Stimulated activated CD8-positive, alpha-beta memory T cell treated with anti-CD3 and anti-CD28 coated beads, Interleukin-4, amount 100 ng/mL, for 4 hours (primary cell): ENCODE results near the gene NHLRC3.
"Not testable (repeated sequence)": the region's sequence is repeated elsewhere in the genome, so short reads cannot be mapped to it uniquely, and the experiment has no call there.

Experiments
- DNase-seq, 2 donors: peaks; one replicate each; pipeline ENCODE4 v3.0.0-alpha.2; 2020; ENCODE audit warnings: low read depth in 2 of 2, low spot score in 1 of 2

NHLRC3 gene

DNA sequence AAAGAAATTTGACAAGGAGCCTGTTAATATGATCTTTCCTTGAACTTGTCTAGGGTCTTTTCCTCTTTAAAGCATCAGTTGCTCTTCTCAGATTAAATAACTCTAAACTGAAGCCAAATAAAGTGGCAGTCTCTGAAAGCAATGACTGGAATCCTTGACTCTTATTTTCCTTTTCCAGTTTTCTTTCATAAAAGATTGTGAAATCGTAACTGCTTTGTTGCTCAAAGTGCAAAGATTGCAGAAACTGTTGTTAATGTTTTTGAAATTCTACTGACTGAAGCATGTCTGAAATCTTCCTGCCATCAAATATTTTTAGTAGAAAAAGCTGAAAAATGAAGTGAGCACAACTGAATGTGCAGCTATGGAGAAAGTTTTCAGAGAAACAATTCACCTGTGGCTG, 1.9 kb downstream of the NHLRC3 start:
- DNase-seq: no peak

DNA sequence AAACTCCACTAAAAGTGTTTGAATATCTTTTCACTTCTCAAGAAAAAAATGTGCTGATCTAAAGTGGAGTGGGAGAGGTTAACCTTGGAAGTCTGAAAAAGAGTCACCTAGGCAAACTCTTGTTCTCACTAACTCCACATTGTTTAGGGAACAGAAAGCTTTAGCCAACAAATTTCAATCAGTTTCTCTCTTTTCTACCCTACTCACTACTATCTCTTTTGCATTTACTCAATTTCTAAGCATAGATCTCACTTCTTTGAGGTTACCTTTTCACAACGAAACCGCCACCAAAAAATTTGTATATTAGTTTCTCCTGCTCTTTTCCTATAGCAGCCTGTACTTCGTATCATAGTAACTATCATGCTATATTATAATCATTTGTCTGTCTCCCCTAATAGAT, 6.3 kb downstream of the NHLRC3 start:
- DNase-seq: no peak

DNA sequence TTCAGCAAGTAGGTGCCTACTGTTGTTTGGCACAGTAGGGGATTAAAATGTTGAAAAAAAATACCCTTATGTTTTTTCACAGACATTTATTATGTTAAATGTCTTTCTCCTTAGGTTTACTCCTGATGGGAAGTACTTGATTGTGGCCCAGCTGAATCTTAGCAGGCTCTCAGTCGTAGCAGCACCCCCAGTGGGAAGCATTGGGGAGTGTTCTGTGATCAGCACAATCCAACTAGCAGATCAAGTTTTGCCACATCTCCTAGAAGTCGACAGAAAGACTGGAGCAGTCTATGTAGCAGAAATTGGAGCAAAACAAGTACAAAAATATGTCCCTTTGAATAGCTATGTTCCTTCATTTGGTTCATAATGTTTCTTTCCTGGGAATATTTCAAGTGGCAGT, 9.3 kb downstream of the NHLRC3 start:
- DNase-seq: no peak

GRCh38 chr13:39048806-39049205, 10.6 kb downstream of the NHLRC3 start:
- DNase-seq: no peak

DNA sequence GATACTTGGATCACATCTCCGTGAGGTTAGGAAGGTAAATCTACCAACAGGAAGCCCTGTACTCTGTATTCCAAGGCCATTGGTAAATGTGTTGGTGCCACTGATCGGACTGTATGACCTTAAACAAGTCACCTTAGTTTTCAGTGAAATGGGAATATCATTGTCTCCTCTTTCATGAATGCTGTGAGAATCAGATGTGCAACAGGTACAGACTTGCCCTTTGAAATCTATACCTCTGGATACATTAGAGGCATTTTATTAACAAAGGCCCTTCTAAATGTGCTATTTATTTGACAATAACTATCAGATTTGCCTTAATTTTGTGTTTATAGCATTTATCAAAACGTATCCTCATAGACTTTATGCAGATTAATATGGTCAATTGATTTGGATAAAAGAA, 11.0 kb downstream of the NHLRC3 start:
- DNase-seq: no peak

DNA sequence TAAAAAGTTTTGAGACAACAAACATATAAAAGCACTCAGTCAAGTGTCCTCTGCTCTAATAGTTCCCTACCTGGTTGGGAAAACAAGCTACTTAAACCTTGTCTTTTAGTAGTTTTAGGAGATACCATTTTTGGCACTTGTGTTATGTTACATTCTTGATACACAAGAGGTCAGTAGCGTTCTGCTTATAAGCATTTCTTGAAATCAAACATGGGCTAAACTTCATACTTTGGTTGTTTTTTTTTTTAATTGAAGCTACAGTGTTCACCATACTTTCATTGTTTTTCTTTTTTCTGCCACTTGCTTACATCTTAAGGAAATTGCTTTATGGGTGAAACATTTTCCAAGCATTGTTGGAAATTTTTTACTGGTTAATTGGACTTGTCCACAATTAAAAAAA, 12.9 kb downstream of the NHLRC3 start:
- DNase-seq: no peak

DNA sequence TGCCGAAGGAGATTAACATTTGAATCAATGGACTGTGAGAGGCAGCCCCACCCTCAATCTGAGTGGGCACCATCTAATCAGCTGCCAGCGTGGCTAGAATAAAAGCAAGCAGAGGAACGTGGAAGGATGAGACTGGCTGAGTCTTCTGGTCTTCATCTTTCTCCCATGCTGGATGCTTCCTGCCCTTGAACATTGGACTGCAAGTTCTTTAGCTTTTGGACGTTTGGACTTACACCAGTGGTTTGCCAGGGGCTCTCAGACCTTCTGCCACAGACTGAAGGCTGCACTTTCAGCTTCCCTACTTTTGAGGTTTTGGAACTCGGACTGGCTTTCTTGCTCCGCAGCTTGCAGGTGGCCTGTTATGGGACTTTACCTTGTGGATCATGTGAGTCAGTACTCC, 14.7 kb downstream of the NHLRC3 start:
- no peak for DNase-seq

DNA sequence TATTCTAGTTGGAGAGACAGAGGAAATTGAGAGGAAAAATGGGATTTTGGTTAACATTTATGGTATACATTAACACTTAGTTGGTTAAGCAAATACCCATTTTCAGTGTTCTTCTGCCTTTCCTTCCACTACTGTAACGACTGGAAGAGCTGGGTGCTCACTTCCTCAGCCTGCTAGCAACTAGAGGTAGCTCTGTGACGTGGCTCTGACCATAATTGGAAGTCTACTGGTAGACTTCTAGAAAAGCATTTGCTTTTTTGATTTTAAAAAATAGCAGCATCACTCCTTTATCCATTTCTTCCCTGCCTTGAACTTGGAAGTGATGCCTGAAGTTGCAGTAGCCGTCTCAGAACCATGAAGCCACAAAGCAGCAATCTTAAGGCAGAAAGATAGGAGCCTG, 15.9 kb downstream of the NHLRC3 start:
- DNase-seq: no peak

DNA sequence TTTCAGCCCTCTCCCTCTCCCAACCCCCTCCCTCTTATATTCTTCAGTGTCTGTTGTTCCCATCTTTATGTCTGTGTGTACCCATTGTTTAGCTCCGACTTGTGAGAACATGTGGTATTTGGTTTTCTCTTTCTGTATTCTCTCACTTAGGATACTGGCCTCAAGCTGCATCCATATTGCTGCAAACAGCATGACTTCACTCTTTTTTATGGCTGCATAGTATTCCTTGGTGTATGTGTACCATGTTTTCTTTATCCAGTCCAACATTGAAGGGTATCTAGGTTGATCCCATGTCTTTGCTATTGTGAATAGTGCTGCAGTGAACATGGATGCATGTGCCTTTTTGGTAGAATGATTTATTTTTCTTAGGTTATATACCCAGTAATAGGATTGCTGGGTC, 17.8 kb downstream of the NHLRC3 start:
- DNase-seq: no peak

- no peak for DNase-seq
These were observed 19.8 kb downstream of the NHLRC3 start for GRCh38 chr13:39058040-39058439.

DNA sequence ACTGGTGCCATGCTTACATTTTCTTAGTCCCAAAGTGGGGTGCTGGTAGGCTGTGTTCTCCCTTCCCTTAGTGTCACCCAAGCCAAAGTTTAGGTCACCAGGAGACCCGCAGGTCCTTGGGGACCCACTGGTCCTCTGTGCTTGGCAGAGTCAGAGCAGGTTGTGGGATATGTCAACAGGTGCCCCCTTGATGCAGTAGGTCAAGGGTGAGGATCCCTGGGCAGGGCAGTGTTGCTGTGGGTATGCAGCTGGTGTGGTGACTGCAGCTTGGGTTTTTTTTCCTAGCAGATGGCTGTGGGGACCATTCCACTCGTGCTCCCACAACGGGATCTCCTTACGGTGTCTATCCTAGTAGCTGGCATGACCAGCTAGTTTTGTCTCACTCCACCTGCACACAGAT, 23.7 kb downstream of the NHLRC3 start:
- DNase-seq: no peak

GRCh38 chr13:39072842-39073241, 34.6 kb downstream of the NHLRC3 start:
- DNase-seq: no peak

DNA sequence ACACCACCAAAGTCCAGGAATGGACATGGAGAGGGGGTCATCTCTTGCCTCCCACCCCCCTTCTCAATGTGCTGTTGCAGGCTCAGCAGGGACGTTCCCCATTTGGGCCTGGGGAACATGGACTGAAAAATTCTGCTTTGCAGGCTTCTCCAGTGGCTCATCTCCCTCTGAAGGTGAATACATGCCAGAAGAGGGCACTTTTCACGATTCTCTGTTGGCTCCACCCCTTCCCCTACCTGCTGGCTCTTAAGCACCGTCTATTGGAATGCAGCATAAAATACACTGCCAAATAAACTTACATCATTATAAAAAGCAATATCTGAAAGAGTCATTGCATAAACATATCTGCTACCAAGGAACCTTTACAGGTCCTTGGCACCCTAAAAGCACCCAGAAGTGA, 35.7 kb downstream of the NHLRC3 start:
- no peak for DNase-seq

DNA sequence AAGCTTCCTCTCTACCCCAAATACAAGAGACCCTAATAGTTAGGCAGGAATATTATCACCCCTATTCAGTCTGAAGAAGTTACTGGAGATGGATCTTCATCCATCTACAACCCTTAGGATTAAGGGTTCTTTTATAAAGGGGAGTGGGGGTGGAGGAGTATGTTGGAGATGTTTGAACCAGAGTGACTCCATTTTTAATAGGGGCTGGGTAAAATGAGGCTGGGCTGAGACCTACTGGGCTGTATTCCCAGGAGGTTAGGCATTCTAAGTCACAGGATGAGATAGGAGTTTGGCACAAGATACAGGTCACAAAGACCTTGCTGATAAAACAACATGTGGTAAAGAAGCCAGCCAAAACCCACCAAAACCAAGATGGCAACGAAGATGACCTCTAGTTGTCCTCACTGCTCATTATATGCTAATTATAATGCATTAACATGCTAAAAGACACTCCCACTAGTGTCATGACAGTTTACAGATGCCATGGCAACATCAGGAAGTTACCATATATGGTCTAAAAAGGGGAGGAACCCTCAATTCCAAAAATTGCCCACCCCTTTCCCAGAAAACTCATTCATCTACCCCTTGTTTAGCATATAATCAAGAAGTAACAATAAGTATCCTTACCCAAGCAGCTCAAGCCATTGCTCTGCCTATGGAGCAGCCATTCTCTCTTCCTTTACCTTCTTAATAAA, 48.1 kb downstream of the NHLRC3 start:
- not testable (repeated sequence) for DNase-seq

GRCh38 chr13:39091586-39091985, 53.3 kb downstream of the NHLRC3 start:
- no peak for DNase-seq

DNA sequence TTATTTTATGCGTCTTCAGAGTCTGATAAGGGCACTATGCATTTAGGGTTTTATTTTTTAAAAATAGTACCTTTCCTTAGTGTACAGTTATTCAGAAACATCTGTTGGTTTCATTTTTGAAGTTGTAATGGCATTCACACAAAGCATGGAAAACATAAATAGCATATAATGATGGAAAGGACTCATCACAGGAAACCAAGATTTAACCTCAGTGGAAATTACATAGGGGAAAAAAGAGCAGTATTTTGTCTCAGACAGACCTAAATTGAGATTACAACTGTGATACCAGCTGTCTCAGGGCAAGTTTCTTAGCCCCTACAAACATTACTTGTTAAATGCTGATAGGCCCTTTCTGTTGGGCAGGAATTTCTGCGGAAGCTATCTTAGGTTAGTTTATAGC, 57.2 kb downstream of the NHLRC3 start:
- no peak for DNase-seq

GRCh38 chr13:39099231-39099630, 61.0 kb downstream of the NHLRC3 start:
- no peak for DNase-seq
